GM23338 (cell line): ENCODE measurements around the gene ACKR1. TPM values are rescaled to one million over a fixed set of nuclear protein-coding genes. Genes with fewer than 3 reads are reported as not detected.

Experiments used
- ATAC-seq: fragments of 200-7000 bp; cut with Tn5 transposase; 3 replicates; pipeline ENCODE4 v1.9.1; 2020
- DNase-seq: peaks from one replicate; pipeline ENCODE4 v3.0.0-alpha.2; 2015; ENCODE audit warnings: low spot score
- H2AFZ ChIP-seq: fragments of 200-600 bp; sonication (generic); 2 replicates; pipeline ENCODE4 v1.8.0; 2016; ENCODE audit warnings: antibody characterized with exemption, mild to moderate bottlenecking, moderate library complexity
- H3F3A ChIP-seq: fragments of 200-600 bp; sonication (generic); replicated peaks from 2 replicates; pipeline ENCODE4 v1.8.0; 2017; ENCODE audit warnings: antibody characterized with exemption, mixed run types, low read depth
- H3K27ac ChIP-seq: fragments of 200-600 bp; sonication (generic); 2 replicates; pipeline ENCODE4 v1.6.1; 2016; ENCODE audit warnings: low read depth
- H3K27me3 ChIP-seq: fragments of 200-600 bp; sonication (generic); 2 replicates; pipeline ENCODE4 v1.8.0; 2016; ENCODE audit warnings: mild to moderate bottlenecking, mixed run types, moderate library complexity; ENCODE audit not compliant: insufficient read depth
- H3K36me3 ChIP-seq: fragments of 200-600 bp; sonication (generic); 2 replicates; pipeline ENCODE4 v1.8.0; 2016; ENCODE audit warnings: mild to moderate bottlenecking; ENCODE audit not compliant: insufficient read depth
- H3K4me1 ChIP-seq: fragments of 200-600 bp; sonication (generic); 2 replicates; pipeline ENCODE4 v1.8.0; 2016; ENCODE audit warnings: mild to moderate bottlenecking, moderate library complexity; ENCODE audit not compliant: insufficient read depth
- H3K4me2 ChIP-seq: fragments of 200-600 bp; sonication (generic); 2 replicates; pipeline ENCODE4 v1.7.1; 2017; ENCODE audit warnings: mixed run types
- H3K4me3 ChIP-seq: fragments of 200-600 bp; sonication (generic); 2 replicates; pipeline ENCODE4 v1.6.1; 2016; ENCODE audit warnings: mixed run types
- H3K79me2 ChIP-seq: fragments of 200-600 bp; sonication (generic); replicated peaks from 2 replicates; pipeline ENCODE4 v1.8.0; 2017; ENCODE audit warnings: mild to moderate bottlenecking; ENCODE audit not compliant: insufficient read depth
- H3K9me2 ChIP-seq: fragments of 200-600 bp; sonication (generic); 2 replicates; pipeline ENCODE4 v1.8.0; 2017; ENCODE audit not compliant: insufficient read depth
- H4K20me1 ChIP-seq: fragments of 200-600 bp; sonication (generic); replicated peaks from 2 replicates; pipeline ENCODE4 v1.8.0; 2017; ENCODE audit warnings: mild to moderate bottlenecking; ENCODE audit not compliant: insufficient read depth
- H3K27ac Mint-ChIP-seq: 2 replicates; pipeline ENCODE4 v1.8.0; 2020; ENCODE audit warnings: inconsistent platforms, mild to moderate bottlenecking, moderate library complexity, mixed read lengths
- H3K27me3 Mint-ChIP-seq: 3 replicates; pipeline ENCODE4 v1.8.0; 2022; ENCODE audit warnings: low read depth, mild to moderate bottlenecking, moderate library complexity, mixed read lengths, inconsistent platforms; ENCODE audit not compliant: insufficient read depth, poor library complexity
- H3K36me3 Mint-ChIP-seq: 3 replicates; pipeline ENCODE4 v1.8.0; 2021; ENCODE audit warnings: low read depth, mild to moderate bottlenecking, inconsistent platforms, moderate library complexity, mixed read lengths
- H3K4me1 Mint-ChIP-seq: 3 replicates; pipeline ENCODE4 v1.8.0; 2020; ENCODE audit warnings: mild to moderate bottlenecking, inconsistent platforms, mixed read lengths
- H3K4me3 Mint-ChIP-seq: 3 replicates; pipeline ENCODE4 v1.8.0; 2021; ENCODE audit warnings: moderate library complexity, mild to moderate bottlenecking, inconsistent platforms, mixed read lengths
- H3K9me3 Mint-ChIP-seq: 3 replicates; pipeline ENCODE4 v1.8.0; 2020; ENCODE audit warnings: moderate library complexity, mild to moderate bottlenecking, inconsistent platforms, mixed read lengths
- CREB1 ChIP-seq: fragments of 250-450 bp; sonication (Bioruptor Pico); IDR thresholded peaks from 2 replicates; pipeline ENCODE4 v1.5.0; 2020; ENCODE audit warnings: low read depth, mild to moderate bottlenecking, moderate library complexity
- NANOG ChIP-seq: IDR thresholded peaks from 2 replicates; pipeline ENCODE4 v1.6.1; 2016; ENCODE audit warnings: antibody characterized with exemption, borderline replicate concordance
- POLR2AphosphoS5 ChIP-seq: IDR thresholded peaks from 2 replicates; pipeline ENCODE4 v1.6.1; 2016; ENCODE audit warnings: antibody characterized with exemption, low read depth
- STAT1 ChIP-seq: IDR thresholded peaks from one replicate; pipeline ENCODE4 v1.6.1; 2016; ENCODE audit warnings: antibody characterized with exemption; ENCODE audit not compliant: unreplicated experiment
- ZNF114 ChIP-seq: fragments of 250-450 bp; sonication (Bioruptor Pico); IDR thresholded peaks from 2 replicates; pipeline ENCODE4 v1.5.0; 2020; ENCODE audit warnings: mild to moderate bottlenecking, moderate library complexity
- ZNF331 ChIP-seq: fragments of 250-450 bp; sonication (Bioruptor Pico); IDR thresholded peaks from 2 replicates; pipeline ENCODE4 v1.5.0; 2020; ENCODE audit warnings: low read depth, mild to moderate bottlenecking, moderate library complexity
- polyA plus RNA-seq: library from polyadenylated mRNA; unstranded; fragments of >200 nt; fragmentation: Nextera tagmentation; extraction: Ambion mirVana; gene quantifications from 2 replicates; pipeline ENCODE4 v1.2.1, GENCODE V29; 2016
- total RNA-seq: library from RNA; depleted of rRNA; stranded (reverse); fragments of >200 nt; shearing (Covaris generic); gene quantifications from 2 replicates; pipeline ENCODE4 v1.2.3, GENCODE V29; 2014
- TF ChIP-seq, protein P1 (sequence below): fragments of 250-450 bp; sonication (Bioruptor Pico); IDR thresholded peaks from 2 replicates; pipeline ENCODE4 v1.5.0; 2020; ENCODE audit warnings: mild to moderate bottlenecking, moderate library complexity
- TF ChIP-seq, protein P2 (sequence below): IDR thresholded peaks from one replicate; pipeline ENCODE4 v1.6.1; 2018; ENCODE audit warnings: antibody characterized with exemption; ENCODE audit not compliant: unreplicated experiment

ACKR1 gene
- total and polyA plus RNA-seq, 2 experiments from 2014 or later = 0.29 TPM; not detected in 1

DNA sequence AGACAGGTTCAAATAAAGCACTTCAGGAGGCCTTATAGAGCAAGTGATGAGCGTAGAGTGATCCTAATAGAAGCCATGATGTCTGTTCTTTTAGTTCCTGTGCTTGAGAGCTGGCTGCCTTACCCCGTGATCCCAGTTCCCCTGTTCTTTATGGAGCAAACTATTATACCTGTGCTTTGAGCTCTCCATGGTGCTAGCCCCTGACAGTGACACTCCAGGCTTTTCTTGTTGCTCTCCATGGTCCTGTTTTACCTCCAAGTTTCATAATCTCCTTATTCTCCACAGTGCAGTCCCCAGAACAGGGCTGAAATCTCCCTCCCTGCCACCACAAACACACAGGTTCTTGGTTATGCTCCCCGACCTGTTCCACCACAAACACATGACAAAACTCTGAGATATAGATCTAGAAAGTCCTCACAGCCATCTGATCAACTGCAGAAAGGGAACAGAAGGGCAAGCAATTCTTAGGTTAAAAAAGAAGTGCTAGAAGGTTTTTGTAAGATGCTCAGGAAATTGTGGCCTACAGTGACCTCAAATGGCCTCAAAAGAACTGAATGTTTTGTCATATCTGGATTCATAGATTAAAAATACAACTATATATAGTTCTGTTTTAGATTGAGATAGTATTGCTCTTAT is 27.3 kb upstream of the ACKR1 start:
- Histone ChIP-seq H3K36me3 (no peaks in the 10 kb centered on the region), H3K27me3 (no peaks in the 10 kb centered on the region), H3K4me2 (no peak overlapping the region), H3K27ac (no peak overlapping the region), H3K9me2 (no peaks in the 10 kb centered on the region), H2AFZ (no peak overlapping the region), H3K79me2 (peaks cover 4% of the 10 kb centered on the region; the same call in 1 of the 2 replicates), H3K4me1 (peaks cover 9% of the 10 kb centered on the region; the same call in 1 of the 2 replicates), H3K4me3 (no peak overlapping the region), H4K20me1 (peaks cover 20% of the 10 kb centered on the region), H3F3A (no peaks in the 10 kb centered on the region)
- DNase-seq (peak; percentile 94), ATAC-seq (peak; percentile 38)
- Mint-ChIP-seq H3K36me3 (no peaks in the 10 kb centered on the region), H3K4me1 (peaks cover 22% of the 10 kb centered on the region), H3K27me3 (peaks cover 2% of the 10 kb centered on the region), H3K4me3 (no peak overlapping the region; the same call in 2 of the 3 replicates), H3K9me3 (no peaks in the 10 kb centered on the region), H3K27ac (no peak overlapping the region)
- TF ChIP-seq CREB1 (peak; percentile 68), ZNF114 (peak; percentile 81; the same call in 1 of the 2 replicates), POLR2AphosphoS5 (no peak), NANOG (no peak), STAT1 (no peak), ZNF331 (CRISPR knock-in tag) (peak; percentile 55; the same call in 1 of the 2 replicates)
- TF ChIP-seq, protein P1, sequence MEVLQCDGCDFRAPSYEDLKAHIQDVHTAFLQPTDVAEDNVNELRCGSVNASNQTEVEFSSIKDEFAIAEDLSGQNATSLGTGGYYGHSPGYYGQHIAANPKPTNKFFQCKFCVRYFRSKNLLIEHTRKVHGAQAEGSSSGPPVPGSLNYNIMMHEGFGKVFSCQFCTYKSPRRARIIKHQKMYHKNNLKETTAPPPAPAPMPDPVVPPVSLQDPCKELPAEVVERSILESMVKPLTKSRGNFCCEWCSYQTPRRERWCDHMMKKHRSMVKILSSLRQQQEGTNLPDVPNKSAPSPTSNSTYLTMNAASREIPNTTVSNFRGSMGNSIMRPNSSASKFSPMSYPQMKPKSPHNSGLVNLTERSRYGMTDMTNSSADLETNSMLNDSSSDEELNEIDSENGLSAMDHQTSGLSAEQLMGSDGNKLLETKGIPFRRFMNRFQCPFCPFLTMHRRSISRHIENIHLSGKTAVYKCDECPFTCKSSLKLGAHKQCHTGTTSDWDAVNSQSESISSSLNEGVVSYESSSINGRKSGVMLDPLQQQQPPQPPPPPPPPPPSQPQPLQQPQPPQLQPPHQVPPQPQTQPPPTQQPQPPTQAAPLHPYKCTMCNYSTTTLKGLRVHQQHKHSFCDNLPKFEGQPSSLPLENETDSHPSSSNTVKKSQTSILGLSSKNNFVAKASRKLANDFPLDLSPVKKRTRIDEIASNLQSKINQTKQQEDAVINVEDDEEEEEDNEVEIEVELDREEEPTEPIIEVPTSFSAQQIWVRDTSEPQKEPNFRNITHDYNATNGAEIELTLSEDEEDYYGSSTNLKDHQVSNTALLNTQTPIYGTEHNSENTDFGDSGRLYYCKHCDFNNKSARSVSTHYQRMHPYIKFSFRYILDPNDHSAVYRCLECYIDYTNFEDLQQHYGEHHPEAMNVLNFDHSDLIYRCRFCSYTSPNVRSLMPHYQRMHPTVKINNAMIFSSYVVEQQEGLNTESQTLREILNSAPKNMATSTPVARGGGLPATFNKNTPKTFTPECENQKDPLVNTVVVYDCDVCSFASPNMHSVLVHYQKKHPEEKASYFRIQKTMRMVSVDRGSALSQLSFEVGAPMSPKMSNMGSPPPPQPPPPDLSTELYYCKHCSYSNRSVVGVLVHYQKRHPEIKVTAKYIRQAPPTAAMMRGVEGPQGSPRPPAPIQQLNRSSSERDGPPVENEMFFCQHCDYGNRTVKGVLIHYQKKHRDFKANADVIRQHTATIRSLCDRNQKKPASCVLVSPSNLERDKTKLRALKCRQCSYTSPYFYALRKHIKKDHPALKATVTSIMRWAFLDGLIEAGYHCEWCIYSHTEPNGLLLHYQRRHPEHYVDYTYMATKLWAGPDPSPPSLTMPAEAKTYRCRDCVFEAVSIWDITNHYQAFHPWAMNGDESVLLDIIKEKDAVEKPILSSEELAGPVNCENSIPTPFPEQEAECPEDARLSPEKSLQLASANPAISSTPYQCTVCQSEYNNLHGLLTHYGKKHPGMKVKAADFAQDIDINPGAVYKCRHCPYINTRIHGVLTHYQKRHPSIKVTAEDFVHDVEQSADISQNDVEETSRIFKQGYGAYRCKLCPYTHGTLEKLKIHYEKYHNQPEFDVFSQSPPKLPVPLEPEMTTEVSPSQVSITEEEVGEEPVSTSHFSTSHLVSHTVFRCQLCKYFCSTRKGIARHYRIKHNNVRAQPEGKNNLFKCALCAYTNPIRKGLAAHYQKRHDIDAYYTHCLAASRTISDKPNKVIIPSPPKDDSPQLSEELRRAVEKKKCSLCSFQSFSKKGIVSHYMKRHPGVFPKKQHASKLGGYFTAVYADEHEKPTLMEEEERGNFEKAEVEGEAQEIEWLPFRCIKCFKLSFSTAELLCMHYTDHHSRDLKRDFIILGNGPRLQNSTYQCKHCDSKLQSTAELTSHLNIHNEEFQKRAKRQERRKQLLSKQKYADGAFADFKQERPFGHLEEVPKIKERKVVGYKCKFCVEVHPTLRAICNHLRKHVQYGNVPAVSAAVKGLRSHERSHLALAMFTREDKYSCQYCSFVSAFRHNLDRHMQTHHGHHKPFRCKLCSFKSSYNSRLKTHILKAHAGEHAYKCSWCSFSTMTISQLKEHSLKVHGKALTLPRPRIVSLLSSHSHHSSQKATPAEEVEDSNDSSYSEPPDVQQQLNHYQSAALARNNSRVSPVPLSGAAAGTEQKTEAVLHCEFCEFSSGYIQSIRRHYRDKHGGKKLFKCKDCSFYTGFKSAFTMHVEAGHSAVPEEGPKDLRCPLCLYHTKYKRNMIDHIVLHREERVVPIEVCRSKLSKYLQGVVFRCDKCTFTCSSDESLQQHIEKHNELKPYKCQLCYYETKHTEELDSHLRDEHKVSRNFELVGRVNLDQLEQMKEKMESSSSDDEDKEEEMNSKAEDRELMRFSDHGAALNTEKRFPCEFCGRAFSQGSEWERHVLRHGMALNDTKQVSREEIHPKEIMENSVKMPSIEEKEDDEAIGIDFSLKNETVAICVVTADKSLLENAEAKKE (CRISPR knock-in tag) = 0 out of 2 replicates have a peak, but pooled peaks have one; percentile 11
- TF ChIP-seq, protein P2, sequence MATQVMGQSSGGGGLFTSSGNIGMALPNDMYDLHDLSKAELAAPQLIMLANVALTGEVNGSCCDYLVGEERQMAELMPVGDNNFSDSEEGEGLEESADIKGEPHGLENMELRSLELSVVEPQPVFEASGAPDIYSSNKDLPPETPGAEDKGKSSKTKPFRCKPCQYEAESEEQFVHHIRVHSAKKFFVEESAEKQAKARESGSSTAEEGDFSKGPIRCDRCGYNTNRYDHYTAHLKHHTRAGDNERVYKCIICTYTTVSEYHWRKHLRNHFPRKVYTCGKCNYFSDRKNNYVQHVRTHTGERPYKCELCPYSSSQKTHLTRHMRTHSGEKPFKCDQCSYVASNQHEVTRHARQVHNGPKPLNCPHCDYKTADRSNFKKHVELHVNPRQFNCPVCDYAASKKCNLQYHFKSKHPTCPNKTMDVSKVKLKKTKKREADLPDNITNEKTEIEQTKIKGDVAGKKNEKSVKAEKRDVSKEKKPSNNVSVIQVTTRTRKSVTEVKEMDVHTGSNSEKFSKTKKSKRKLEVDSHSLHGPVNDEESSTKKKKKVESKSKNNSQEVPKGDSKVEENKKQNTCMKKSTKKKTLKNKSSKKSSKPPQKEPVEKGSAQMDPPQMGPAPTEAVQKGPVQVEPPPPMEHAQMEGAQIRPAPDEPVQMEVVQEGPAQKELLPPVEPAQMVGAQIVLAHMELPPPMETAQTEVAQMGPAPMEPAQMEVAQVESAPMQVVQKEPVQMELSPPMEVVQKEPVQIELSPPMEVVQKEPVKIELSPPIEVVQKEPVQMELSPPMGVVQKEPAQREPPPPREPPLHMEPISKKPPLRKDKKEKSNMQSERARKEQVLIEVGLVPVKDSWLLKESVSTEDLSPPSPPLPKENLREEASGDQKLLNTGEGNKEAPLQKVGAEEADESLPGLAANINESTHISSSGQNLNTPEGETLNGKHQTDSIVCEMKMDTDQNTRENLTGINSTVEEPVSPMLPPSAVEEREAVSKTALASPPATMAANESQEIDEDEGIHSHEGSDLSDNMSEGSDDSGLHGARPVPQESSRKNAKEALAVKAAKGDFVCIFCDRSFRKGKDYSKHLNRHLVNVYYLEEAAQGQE = peak; percentile 99
